Left ventricle myocardium inferior (tissue), 1 donor: ENCODE data around the gene FKBP5. TPM values are rescaled to one million over a fixed set of nuclear protein-coding genes. Genes with fewer than 3 reads are reported as not detected.
"Not testable (repeated sequence)": the region's sequence is repeated elsewhere in the genome, so short reads cannot be mapped to it uniquely, and the experiment has no call there.

Experiments
- DNase-seq: peaks from one replicate; pipeline ENCODE4 v3.0.0-alpha.2; 2020
- H3K27ac ChIP-seq: fragments of 200-600 bp; replicated peaks from 2 replicates; pipeline ENCODE4 v1.8.0; 2021
- H3K27me3 ChIP-seq: fragments of 200-600 bp; 2 replicates; pipeline ENCODE4 v1.8.0; 2021; ENCODE audit warnings: low read depth
- H3K36me3 ChIP-seq: fragments of 200-600 bp; 2 replicates; pipeline ENCODE4 v1.8.0; 2021
- H3K4me1 ChIP-seq: fragments of 200-600 bp; 2 replicates; pipeline ENCODE4 v1.8.0; 2021
- H3K4me3 ChIP-seq: fragments of 200-600 bp; 2 replicates; pipeline ENCODE4 v1.8.0; 2021; ENCODE audit warnings: mild to moderate bottlenecking, moderate library complexity
- H3K9me3 ChIP-seq: fragments of 200-600 bp; replicated peaks from 2 replicates; pipeline ENCODE4 v1.8.0; 2021
- intact Hi-C: fragments of 100-400 bp; cut with micrococcal nuclease; formaldehyde crosslinking; loops from one replicate; pipeline ENCODE4 v1.11.0; 2022
- total RNA-seq: library from RNA; stranded (reverse); fragmentation: NEBNext Ultra II Directional; extraction: Animal tissue kit (Norgen Biotek cat#: 25700); gene quantifications from one replicate; pipeline ENCODE4 v1.2.1, GENCODE V29; 2021
- TF ChIP-seq, protein P1 (sequence below): fragments of 200-600 bp; IDR thresholded peaks from 2 replicates; pipeline ENCODE4 v1.8.0; 2021; ENCODE audit warnings: antibody characterized with exemption, mild to moderate bottlenecking, borderline replicate concordance
- donor health status: DM: no; HTN: yes; CAD: no; lungs with severe emphysema.

FKBP5 gene
- total RNA-seq, 1 donor from 2014 or later = 101 TPM

- TF ChIP-seq, protein P1, sequence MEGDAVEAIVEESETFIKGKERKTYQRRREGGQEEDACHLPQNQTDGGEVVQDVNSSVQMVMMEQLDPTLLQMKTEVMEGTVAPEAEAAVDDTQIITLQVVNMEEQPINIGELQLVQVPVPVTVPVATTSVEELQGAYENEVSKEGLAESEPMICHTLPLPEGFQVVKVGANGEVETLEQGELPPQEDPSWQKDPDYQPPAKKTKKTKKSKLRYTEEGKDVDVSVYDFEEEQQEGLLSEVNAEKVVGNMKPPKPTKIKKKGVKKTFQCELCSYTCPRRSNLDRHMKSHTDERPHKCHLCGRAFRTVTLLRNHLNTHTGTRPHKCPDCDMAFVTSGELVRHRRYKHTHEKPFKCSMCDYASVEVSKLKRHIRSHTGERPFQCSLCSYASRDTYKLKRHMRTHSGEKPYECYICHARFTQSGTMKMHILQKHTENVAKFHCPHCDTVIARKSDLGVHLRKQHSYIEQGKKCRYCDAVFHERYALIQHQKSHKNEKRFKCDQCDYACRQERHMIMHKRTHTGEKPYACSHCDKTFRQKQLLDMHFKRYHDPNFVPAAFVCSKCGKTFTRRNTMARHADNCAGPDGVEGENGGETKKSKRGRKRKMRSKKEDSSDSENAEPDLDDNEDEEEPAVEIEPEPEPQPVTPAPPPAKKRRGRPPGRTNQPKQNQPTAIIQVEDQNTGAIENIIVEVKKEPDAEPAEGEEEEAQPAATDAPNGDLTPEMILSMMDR = no peak
Observed at GRCh38 chr6:35599761-35600658, 88.7 kb downstream of the FKBP5 start.

GRCh38 chr6:35598621-35599020 is 90.1 kb downstream of the FKBP5 start:
- H3K9me3 ChIP-seq, H3K27me3 ChIP-seq, H3K4me3 ChIP-seq, DNase-seq, intact Hi-C loops: not testable (repeated sequence)
- peaks cover 39% of the 10 kb centered on the region for H3K36me3 ChIP-seq
- peak overlapping the region; percentile 97 for H3K27ac ChIP-seq
- H3K4me1 ChIP-seq = peaks cover 89% of the 10 kb centered on the region

More at GRCh38 chr6:35599761-35600658, 88.7 kb downstream of the FKBP5 start:
- Histone ChIP-seq H3K27ac (peak overlapping the region; percentile 97), H3K4me3 (peak overlapping the region; percentile 48), H3K27me3 (no peaks in the 10 kb centered on the region), H3K9me3 (no peaks in the 10 kb centered on the region), H3K4me1 (peaks cover 89% of the 10 kb centered on the region), H3K36me3 (peaks cover 25% of the 10 kb centered on the region)
- intact Hi-C loops = no loop called here
- DNase-seq = no peak

GRCh38 chr6:35596448-35597442 is 92.0 kb downstream of the FKBP5 start:
- Histone ChIP-seq H3K4me3 (no peak overlapping the region), H3K4me1 (peaks cover 91% of the 10 kb centered on the region), H3K27ac (peak overlapping the region; percentile 58), H3K9me3 (no peaks in the 10 kb centered on the region), H3K36me3 (peaks cover 57% of the 10 kb centered on the region), H3K27me3 (no peaks in the 10 kb centered on the region)
- DNase-seq = no peak
- TF ChIP-seq, protein P1 = no peak
- intact Hi-C loops = no loop called here

- no peaks in the 10 kb centered on the region for H3K27me3 ChIP-seq
- peaks cover 62% of the 10 kb centered on the region for H3K36me3 ChIP-seq
- H3K27ac ChIP-seq = no peak overlapping the region
- TF ChIP-seq, protein P1 = no peak
- H3K4me3 ChIP-seq = no peak overlapping the region
- intact Hi-C loops = no loop called here
- peaks cover 91% of the 10 kb centered on the region for H3K4me1 ChIP-seq
- H3K9me3 ChIP-seq = no peaks in the 10 kb centered on the region
- DNase-seq = no peak
Observed at GRCh38 chr6:35594503-35595186, 94.1 kb downstream of the FKBP5 start.

- H3K27me3 ChIP-seq = no peaks in the 10 kb centered on the region
- peak overlapping the region; percentile 87 for H3K27ac ChIP-seq
- peaks cover 93% of the 10 kb centered on the region for H3K4me1 ChIP-seq
- intact Hi-C loops = no loop called here
- no peaks in the 10 kb centered on the region for H3K9me3 ChIP-seq
- no peak for DNase-seq
- H3K4me3 ChIP-seq = no peak overlapping the region
- H3K36me3 ChIP-seq = peaks cover 76% of the 10 kb centered on the region
- TF ChIP-seq, protein P1 = no peak
Observed at GRCh38 chr6:35592178-35592577, 96.5 kb downstream of the FKBP5 start.
